Measurements from ENCODE around the gene SLC22A12. TPM values are rescaled to one million over a fixed set of nuclear protein-coding genes. Genes with fewer than 3 reads are reported as not detected.

The SLC22A12 gene
- total RNA-seq, 4 donors from 2014 or later = not detected

- Histone ChIP-seq H3K9me3 (no peaks in the 10 kb centered on the region), H3K36me3 (no peaks in the 10 kb centered on the region), H3K4me1 (peaks cover 0 to 4% (median 0%) of the 10 kb centered on the region in 3 donors), H3K27me3 (peaks cover 0 to 46% (median 0%) of the 10 kb centered on the region in 4 donors), H3K4me3 (no peak overlapping the region), H3K27ac (no peak overlapping the region)
- DNase-seq = no peak
- WGBS, 2 donors = 78 to 96% methylated on average over 3 to 4 of the region's 4 CpGs
- intact Hi-C loops (cut with DNase I) = no loop called here
- TF ChIP-seq, protein P1, sequence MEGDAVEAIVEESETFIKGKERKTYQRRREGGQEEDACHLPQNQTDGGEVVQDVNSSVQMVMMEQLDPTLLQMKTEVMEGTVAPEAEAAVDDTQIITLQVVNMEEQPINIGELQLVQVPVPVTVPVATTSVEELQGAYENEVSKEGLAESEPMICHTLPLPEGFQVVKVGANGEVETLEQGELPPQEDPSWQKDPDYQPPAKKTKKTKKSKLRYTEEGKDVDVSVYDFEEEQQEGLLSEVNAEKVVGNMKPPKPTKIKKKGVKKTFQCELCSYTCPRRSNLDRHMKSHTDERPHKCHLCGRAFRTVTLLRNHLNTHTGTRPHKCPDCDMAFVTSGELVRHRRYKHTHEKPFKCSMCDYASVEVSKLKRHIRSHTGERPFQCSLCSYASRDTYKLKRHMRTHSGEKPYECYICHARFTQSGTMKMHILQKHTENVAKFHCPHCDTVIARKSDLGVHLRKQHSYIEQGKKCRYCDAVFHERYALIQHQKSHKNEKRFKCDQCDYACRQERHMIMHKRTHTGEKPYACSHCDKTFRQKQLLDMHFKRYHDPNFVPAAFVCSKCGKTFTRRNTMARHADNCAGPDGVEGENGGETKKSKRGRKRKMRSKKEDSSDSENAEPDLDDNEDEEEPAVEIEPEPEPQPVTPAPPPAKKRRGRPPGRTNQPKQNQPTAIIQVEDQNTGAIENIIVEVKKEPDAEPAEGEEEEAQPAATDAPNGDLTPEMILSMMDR (IDR thresholded peaks at IDR 0.05) = no peak
- no peak for TF ChIP-seq POLR2A (IDR thresholded peaks at IDR 0.05)
Observed at GRCh38 chr11:64631675-64632074, 40.7 kb downstream of the SLC22A12 start.

DNA sequence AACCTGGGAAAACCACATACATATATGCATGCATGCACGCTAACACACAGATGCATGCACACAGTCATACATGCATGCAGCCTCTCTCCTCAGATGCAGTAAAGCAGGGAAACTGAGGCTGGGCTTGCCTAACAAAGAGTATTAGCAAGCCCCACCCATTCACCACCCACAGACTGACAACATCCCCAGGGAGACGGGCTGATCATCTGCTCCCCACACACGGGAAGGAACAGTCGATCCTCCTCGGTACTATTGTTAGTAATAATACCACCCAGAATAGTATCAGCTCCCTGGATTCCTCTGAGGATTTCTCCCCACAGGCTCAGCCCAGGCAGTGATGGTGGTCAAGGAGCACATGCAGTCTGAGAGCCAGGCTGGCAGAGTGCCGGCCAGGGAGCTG, 41.2 kb downstream of the SLC22A12 start:
- 46 to 50% methylated on average over 1 to 3 of the region's 6 CpGs for WGBS, 2 donors
- Histone ChIP-seq H3K4me1 (peaks cover 0 to 4% (median 0%) of the 10 kb centered on the region in 3 donors), H3K36me3 (no peaks in the 10 kb centered on the region), H3K9me3 (no peaks in the 10 kb centered on the region), H3K27ac (no peak overlapping the region), H3K4me3 (no peak overlapping the region), H3K27me3 (peaks cover 0 to 51% (median 0%) of the 10 kb centered on the region in 4 donors)
- TF ChIP-seq POLR2A (IDR thresholded peaks at IDR 0.05) = no peak
- TF ChIP-seq, protein P1 (IDR thresholded peaks at IDR 0.05) = no peak
- DNase-seq = no peak
- intact Hi-C loops (cut with DNase I) = no loop called here

DNA sequence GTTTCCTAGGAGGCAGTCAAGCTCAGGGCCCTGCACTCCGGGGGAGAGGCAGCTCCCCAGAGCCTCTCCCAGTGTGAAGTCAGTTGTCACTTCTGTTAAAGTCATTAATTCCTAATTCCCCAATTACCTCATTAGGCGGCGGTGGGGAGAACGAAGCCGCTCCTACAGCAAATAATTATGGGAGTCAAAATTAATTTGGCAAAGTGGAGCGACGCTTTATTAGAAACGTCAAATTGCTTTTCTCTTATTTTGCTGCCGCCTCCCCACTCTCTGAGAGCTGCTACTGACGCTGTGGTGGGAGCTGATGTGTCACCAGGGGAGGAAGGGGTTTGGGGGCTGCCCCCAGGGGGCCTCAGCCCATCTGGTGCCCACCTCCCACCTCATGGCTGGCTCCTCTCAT, 41.6 kb downstream of the SLC22A12 start:
- Histone ChIP-seq H3K4me3 (no peak overlapping the region), H3K27me3 (peaks cover 0 to 56% (median under 1%) of the 10 kb centered on the region in 4 donors), H3K4me1 (peaks cover 0 to 6% (median 0%) of the 10 kb centered on the region in 3 donors), H3K9me3 (no peaks in the 10 kb centered on the region), H3K36me3 (no peaks in the 10 kb centered on the region), H3K27ac (no peak overlapping the region)
- intact Hi-C loops (cut with DNase I) = no loop called here
- WGBS, 2 donors = 83 to 90% methylated on average over 9 to 10 of the region's 10 CpGs
- no peak for DNase-seq
- TF ChIP-seq, protein P1 (IDR thresholded peaks at IDR 0.05) = no peak
- no peak for TF ChIP-seq POLR2A (IDR thresholded peaks at IDR 0.05)

GRCh38 chr11:64633555-64634159, 42.6 kb downstream of the SLC22A12 start:
- WGBS, 2 donors = 69 to 77% methylated on average over 6 to 7 of the region's 7 CpGs
- H3K36me3 ChIP-seq = no peaks in the 10 kb centered on the region
- H3K4me3 ChIP-seq = no peak overlapping the region
- DNase-seq = no peak
- H3K9me3 ChIP-seq = no peaks in the 10 kb centered on the region
- peaks cover 0 to 66% (median 6%) of the 10 kb centered on the region in 4 donors for H3K27me3 ChIP-seq
- TF ChIP-seq, protein P1 (IDR thresholded peaks at IDR 0.05) = no peak
- TF ChIP-seq POLR2A (IDR thresholded peaks at IDR 0.05) = no peak
- peaks cover 0 to 14% (median 0%) of the 10 kb centered on the region in 3 donors for H3K4me1 ChIP-seq
- intact Hi-C loops (cut with DNase I) = no loop called here
- H3K27ac ChIP-seq = no peak overlapping the region

DNA sequence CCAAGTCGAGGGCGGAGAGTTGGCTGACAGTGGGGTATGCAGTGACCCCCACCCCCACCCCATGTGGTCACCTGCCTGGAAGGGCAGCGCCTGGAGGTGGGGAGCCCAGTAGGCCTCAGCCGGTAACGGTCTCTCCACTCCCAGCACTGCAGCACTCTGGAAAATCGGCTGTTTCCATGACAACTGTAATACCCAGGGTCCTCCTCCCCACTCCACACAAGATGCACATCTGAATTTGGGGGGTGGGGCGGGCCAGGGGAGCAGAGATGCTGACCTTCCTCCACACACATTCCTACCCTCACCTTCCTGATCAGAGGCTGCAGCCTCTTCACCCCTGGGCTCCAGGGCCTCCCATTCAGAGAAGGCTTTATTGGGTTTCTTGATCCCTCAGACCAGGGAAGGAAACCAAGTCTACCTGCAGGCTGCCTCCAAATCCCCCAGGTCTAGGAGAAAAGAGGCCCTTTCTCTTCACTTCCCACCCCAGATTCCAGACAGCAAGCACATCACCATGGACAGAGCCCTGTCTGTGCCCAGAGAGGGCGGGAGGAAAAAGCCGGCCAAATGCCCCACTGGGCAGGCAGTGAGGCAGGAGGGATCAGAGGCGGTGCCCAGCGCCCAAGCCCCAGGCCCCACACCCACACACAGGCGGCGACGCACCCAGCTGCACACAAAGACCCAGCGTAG, 46.5 kb downstream of the SLC22A12 start:
- Histone ChIP-seq H3K27me3 (peaks cover 3 to 80% (median 7%) of the 10 kb centered on the region in 4 donors), H3K27ac (no peak overlapping the region), H3K36me3 (no peaks in the 10 kb centered on the region), H3K4me1 (peaks cover 0 to 13% (median 0%) of the 10 kb centered on the region in 3 donors), H3K9me3 (no peaks in the 10 kb centered on the region), H3K4me3 (peak overlapping the region in 2 of 4 donors; percentile 13 to 36)
- TF ChIP-seq POLR2A (IDR thresholded peaks at IDR 0.05) = no peak
- TF ChIP-seq, protein P1 (IDR thresholded peaks at IDR 0.05) = no peak
- intact Hi-C loops (cut with DNase I) = no loop called here
- WGBS, 2 donors = 40% methylated on average over 7 of the region's 15 CpGs; no CpG with 5 or more reads in 1 of the 2 donors
- no peak for DNase-seq
